ENCODE data around the gene PHETA1.

PHETA1 gene, protein sequence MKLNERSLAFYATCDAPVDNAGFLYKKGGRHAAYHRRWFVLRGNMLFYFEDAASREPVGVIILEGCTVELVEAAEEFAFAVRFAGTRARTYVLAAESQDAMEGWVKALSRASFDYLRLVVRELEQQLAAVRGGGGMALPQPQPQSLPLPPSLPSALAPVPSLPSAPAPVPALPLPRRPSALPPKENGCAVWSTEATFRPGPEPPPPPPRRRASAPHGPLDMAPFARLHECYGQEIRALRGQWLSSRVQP

GRCh38 chr12:111368788-111369495, at the start of gene PHETA1:
Gene PHETA1 (minus strand): TSS chr12:111369095. CDS start chr12:111363427, 5,668 bp downstream.
- in situ Hi-C loops (cut with HindIII; ENCODE audit: low pct_ligation_motif_present, low sequenced_read_pairs), result no loop called here
- H3K27me3 ChIP-seq (replicated peaks), result no peaks in the 10 kb centered on the region
- H3K36me3 ChIP-seq (replicated peaks), result peaks cover 4% of the 10 kb centered on the region
- TF ChIP-seq CTCF (IDR thresholded peaks at IDR 0.05; ENCODE audit: low read depth, low read length, missing control alignments), result no peak
- no peak within 1 kb of the TSS for H3K27ac ChIP-seq
- DNase-seq, result peak; percentile 83
- peak within 1 kb of the TSS; percentile 82 for H3K4me3 ChIP-seq (ENCODE audit: low read depth, low read length)

GRCh38 chr12:111418594-111418880, 49.6 kb upstream of the PHETA1 start:
- no peak overlapping the region for H3K4me3 ChIP-seq (ENCODE audit: low read depth, low read length)
- peaks cover 51% of the 10 kb centered on the region for H3K36me3 ChIP-seq (replicated peaks)
- H3K27me3 ChIP-seq (replicated peaks), result no peaks in the 10 kb centered on the region
- in situ Hi-C loops (cut with HindIII; ENCODE audit: low pct_ligation_motif_present, low sequenced_read_pairs), result no loop called here
- DNase-seq, result no peak
- H3K27ac ChIP-seq, result no peak overlapping the region
- TF ChIP-seq CTCF (IDR thresholded peaks at IDR 0.05; ENCODE audit: low read depth, low read length, missing control alignments), result no peak

DNA sequence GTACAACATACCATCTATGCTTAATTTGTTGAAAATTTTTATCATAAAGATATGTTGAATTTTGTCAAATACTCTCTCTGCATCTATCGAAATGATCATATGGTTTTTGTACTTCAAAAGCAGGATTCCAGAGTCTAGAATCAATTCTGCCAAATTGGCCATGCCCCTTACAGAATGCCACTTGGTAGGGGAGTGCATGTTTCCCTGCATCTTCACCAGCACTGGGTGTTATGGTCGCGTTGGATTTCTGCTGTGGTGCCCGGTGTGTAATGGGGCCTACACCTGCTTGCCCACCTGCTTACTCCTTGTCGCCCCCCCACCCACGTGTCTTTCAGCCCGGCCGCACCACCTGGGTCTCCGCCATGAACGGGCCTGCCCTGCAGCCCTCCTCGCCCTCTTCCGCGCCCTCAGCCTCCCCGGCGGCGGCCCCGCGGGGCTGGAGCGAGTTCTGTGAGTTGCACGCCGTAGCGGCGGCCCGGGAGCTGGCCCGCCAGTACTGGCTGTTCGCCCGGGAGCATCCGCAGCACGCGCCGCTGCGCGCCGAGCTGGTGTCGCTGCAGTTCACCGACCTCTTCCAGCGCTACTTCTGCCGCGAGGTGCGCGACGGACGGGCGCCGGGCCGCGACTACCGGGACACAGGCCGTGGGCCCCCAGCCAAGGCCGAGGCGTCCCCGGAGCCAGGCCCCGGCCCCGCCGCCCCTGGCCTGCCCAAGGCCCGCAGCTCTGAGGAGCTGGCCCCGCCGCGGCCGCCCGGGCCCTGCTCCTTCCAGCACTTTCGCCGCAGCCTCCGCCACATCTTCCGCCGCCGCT, 49.1 kb upstream of the PHETA1 start:
- no peak for TF ChIP-seq CTCF (IDR thresholded peaks at IDR 0.05; ENCODE audit: low read depth, low read length, missing control alignments)
- Histone ChIP-seq H3K36me3 (replicated peaks) (peaks cover 52% of the 10 kb centered on the region), H3K4me3 (ENCODE audit: low read depth, low read length) (no peak overlapping the region), H3K27me3 (replicated peaks) (no peaks in the 10 kb centered on the region), H3K27ac (no peak overlapping the region)
- no peak for DNase-seq
- in situ Hi-C loops (cut with HindIII; ENCODE audit: low pct_ligation_motif_present, low sequenced_read_pairs), result no loop called here

GRCh38 chr12:111417290-111417689, 48.4 kb upstream of the PHETA1 start:
- no peak overlapping the region for H3K27ac ChIP-seq
- H3K36me3 ChIP-seq (replicated peaks), result peaks cover 52% of the 10 kb centered on the region
- TF ChIP-seq CTCF (IDR thresholded peaks at IDR 0.05; ENCODE audit: low read depth, low read length, missing control alignments), result no peak
- no peak for DNase-seq
- in situ Hi-C loops (cut with HindIII; ENCODE audit: low pct_ligation_motif_present, low sequenced_read_pairs), result no loop called here
- H3K4me3 ChIP-seq (ENCODE audit: low read depth, low read length), result no peak overlapping the region
- H3K27me3 ChIP-seq (replicated peaks), result no peaks in the 10 kb centered on the region

DNA sequence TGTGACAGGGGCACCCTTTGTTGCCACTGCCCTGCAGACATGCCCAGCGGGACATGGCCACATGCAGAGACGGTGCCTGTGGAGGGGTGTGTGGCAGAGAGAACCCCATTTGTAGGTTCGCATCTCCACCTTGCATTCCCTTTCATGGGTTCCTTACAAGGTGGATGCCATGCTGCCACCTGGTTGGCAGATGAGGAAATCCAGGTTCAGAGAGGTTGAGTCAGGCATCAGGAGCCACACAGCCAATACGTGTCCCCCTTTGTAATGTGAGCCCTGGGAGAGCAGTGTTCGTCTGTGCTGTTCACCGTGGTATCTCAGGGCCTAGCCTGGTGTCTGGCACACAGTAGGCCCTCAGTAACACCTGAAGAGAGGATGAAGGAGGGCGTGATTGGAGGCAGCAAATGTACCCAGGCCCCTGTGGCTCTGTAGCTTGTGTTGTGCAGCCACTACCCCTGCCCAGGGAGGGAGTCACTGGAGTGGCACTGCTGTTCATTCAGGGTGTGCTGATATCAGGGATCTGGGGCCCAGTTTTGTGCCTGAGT, 45.9 kb upstream of the PHETA1 start:
- H3K27ac ChIP-seq, result no peak overlapping the region
- DNase-seq, result no peak
- no peaks in the 10 kb centered on the region for H3K27me3 ChIP-seq (replicated peaks)
- no peak for TF ChIP-seq CTCF (IDR thresholded peaks at IDR 0.05; ENCODE audit: low read depth, low read length, missing control alignments)
- in situ Hi-C loops (cut with HindIII; ENCODE audit: low pct_ligation_motif_present, low sequenced_read_pairs), result no loop called here
- peaks cover 30% of the 10 kb centered on the region for H3K36me3 ChIP-seq (replicated peaks)
- no peak overlapping the region for H3K4me3 ChIP-seq (ENCODE audit: low read depth, low read length)
